IMR-90 (cell line): ENCODE data around the gene RPS19BP1.

ENCODE experiments used
- BHLHE40 ChIP-seq: fragments of 150-350 bp; IDR thresholded peaks from 2 replicates; pipeline ENCODE4 v1.6.1; 2016; ENCODE audit warnings: mild to moderate bottlenecking, low read depth, low read length
- CEBPB ChIP-seq: IDR thresholded peaks from 2 replicates; pipeline ENCODE4 v1.6.1; 2012; ENCODE audit warnings: low read depth, low read length, improper control_type of control experiment
- CTCF ChIP-seq: conservative IDR thresholded peaks from 2 replicates; pipeline ENCODE4 v1.5.1; 2012; ENCODE audit warnings: mild to moderate bottlenecking, low read depth, low read length, improper control_type of control experiment
- ELK1 ChIP-seq: fragments of 150-350 bp; IDR thresholded peaks from 2 replicates; pipeline ENCODE4 v1.6.1; 2016; ENCODE audit warnings: low read depth, mild to moderate bottlenecking, low read length, moderate library complexity, borderline replicate concordance
- MAFK ChIP-seq: IDR thresholded peaks from 2 replicates; pipeline ENCODE4 v1.6.1; 2012; ENCODE audit warnings: low read depth, low read length, improper control_type of control experiment
- MAZ ChIP-seq: IDR thresholded peaks from 2 replicates; pipeline ENCODE4 v1.6.1; 2012; ENCODE audit warnings: low read depth, mild to moderate bottlenecking, low read length, improper control_type of control experiment, moderate library complexity, borderline replicate concordance
- NFE2L2 ChIP-seq: fragments of 150-350 bp; IDR thresholded peaks from 2 replicates; pipeline ENCODE4 v1.6.1; 2016; ENCODE audit warnings: low read depth, mild to moderate bottlenecking, low read length
- POLR2A ChIP-seq: IDR thresholded peaks from 2 replicates; pipeline ENCODE4 v1.6.1; 2012; ENCODE audit warnings: mild to moderate bottlenecking, low read depth, low read length
- RAD21 ChIP-seq: IDR thresholded peaks from 2 replicates; pipeline ENCODE4 v1.6.1; 2012; ENCODE audit warnings: low read length, improper control_type of control experiment
- RCOR1 ChIP-seq: IDR thresholded peaks from 2 replicates; pipeline ENCODE4 v1.6.1; 2012; ENCODE audit warnings: mild to moderate bottlenecking, low read length, improper control_type of control experiment; ENCODE audit not compliant: insufficient replicate concordance
- RFX5 ChIP-seq: IDR thresholded peaks from 2 replicates; pipeline ENCODE4 v1.8.0; 2012; ENCODE audit warnings: low read depth, mild to moderate bottlenecking, low read length, moderate library complexity
- USF2 ChIP-seq: fragments of 150-350 bp; IDR thresholded peaks from 2 replicates; pipeline ENCODE4 v1.6.1; 2017; ENCODE audit warnings: mild to moderate bottlenecking, antibody characterized with exemption, low read length, low read depth

- TF ChIP-seq CTCF (no peak), BHLHE40 (no peak), CEBPB (no peak), RFX5 (no peak), NFE2L2 (no peak), RAD21 (no peak), POLR2A (no peak), ELK1 (no peak), MAFK (no peak), USF2 (no peak), RCOR1 (no peak), MAZ (no peak)
Measured at GRCh38 chr22:39527481-39527961, 5.0 kb downstream of the RPS19BP1 start.
